ENCODE data around the gene OGFOD2. TPM values are rescaled to one million over a fixed set of nuclear protein-coding genes. Genes with fewer than 3 reads are reported as not detected.

OGFOD2 gene
- total RNA-seq, 1 experiment from 2014 or later, result 17.5 TPM

DNA sequence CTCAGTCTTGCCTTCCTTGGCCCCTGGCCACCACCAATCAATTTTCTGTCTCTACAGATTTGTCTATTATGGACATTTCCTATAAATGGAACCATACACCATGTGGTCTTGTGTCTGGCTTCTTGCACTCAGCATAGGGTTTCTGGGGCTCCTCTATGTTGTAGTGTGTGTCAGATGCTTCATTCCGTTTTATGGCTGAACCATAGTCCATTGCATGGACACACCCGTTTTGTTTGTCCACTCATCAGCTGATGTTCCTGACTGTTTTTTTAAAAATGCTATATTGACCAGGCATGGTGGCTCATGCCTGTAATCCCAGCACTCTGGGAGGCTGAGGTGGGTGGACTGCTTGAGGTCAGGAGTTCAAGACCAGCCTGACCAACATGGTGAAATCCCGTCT lies 26.4 kb downstream of the OGFOD2 start:
- Mint-ChIP-seq H3K4me3 (ENCODE audit: unreplicated experiment) (no peak overlapping the region), H3K9me3 (ENCODE audit: unreplicated experiment) (no peaks in the 10 kb centered on the region), H3K4me1 (ENCODE audit: insufficient read depth, unreplicated experiment) (no peaks in the 10 kb centered on the region), H3K27me3 (ENCODE audit: insufficient read depth, unreplicated experiment) (no peaks in the 10 kb centered on the region), H3K27ac (ENCODE audit: low read depth, unreplicated experiment) (no peak overlapping the region), H3K36me3 (ENCODE audit: insufficient read depth, unreplicated experiment) (no peaks in the 10 kb centered on the region)
- BruUV-seq (replicated peaks), result no TSS peak
- intact Hi-C loops (cut with micrococcal nuclease), result no loop called here
- ChIA-PET CTCF (interaction anchor here (1.2 kb wide), 1 partner anchor 19 kb away, joined by 3 read pairs; no protein-coding TSS in a partner anchor), POLR2A (no interaction called here)
- no peak for DNase-seq (ENCODE audit: unreplicated experiment)
- no peak for TF ChIP-seq CTCF (IDR thresholded peaks at IDR 0.05; ENCODE audit: unreplicated experiment)

- H3K27me3 Mint-ChIP-seq (ENCODE audit: insufficient read depth, unreplicated experiment), result no peaks in the 10 kb centered on the region
- no peak overlapping the region for H3K4me3 Mint-ChIP-seq (ENCODE audit: unreplicated experiment)
- no peak for TF ChIP-seq CTCF (IDR thresholded peaks at IDR 0.05; ENCODE audit: unreplicated experiment)
- no peaks in the 10 kb centered on the region for H3K4me1 Mint-ChIP-seq (ENCODE audit: insufficient read depth, unreplicated experiment)
- POLR2A ChIA-PET, result no interaction called here
- CTCF ChIA-PET, result no interaction called here
- no peak overlapping the region for H3K27ac Mint-ChIP-seq (ENCODE audit: low read depth, unreplicated experiment)
- no peaks in the 10 kb centered on the region for H3K9me3 Mint-ChIP-seq (ENCODE audit: unreplicated experiment)
- no peak for DNase-seq (ENCODE audit: unreplicated experiment)
- peaks cover 6% of the 10 kb centered on the region for H3K36me3 Mint-ChIP-seq (ENCODE audit: insufficient read depth, unreplicated experiment)
- intact Hi-C loops (cut with micrococcal nuclease), result no loop called here
- BruUV-seq (replicated peaks), result no TSS peak
Observed at GRCh38 chr12:123003257-123003656, 28.2 kb downstream of the OGFOD2 start.

DNA sequence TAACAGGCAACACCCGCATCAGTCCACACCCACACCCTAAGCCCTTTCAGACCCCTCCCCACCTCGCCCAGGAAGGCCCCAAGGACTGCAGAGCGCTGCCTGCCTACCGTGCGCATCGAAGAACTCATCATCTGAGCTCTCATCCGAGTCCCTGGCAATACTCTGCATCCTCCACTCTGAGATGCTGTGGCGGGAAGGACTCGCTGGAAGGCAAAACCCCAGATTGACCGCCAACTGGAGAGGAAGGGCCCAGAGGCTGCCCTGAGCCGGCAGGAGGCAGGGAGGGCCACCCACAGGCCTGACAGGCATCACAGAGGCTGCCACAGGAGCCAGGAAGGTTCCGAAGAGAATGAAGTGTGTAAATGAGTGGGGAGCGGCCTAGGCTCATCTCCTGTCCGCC lies 29.2 kb downstream of the OGFOD2 start:
- Mint-ChIP-seq H3K4me3 (ENCODE audit: unreplicated experiment) (no peak overlapping the region), H3K27me3 (ENCODE audit: insufficient read depth, unreplicated experiment) (no peaks in the 10 kb centered on the region), H3K36me3 (ENCODE audit: insufficient read depth, unreplicated experiment) (peaks cover 6% of the 10 kb centered on the region), H3K9me3 (ENCODE audit: unreplicated experiment) (no peaks in the 10 kb centered on the region), H3K4me1 (ENCODE audit: insufficient read depth, unreplicated experiment) (no peaks in the 10 kb centered on the region), H3K27ac (ENCODE audit: low read depth, unreplicated experiment) (no peak overlapping the region)
- DNase-seq (ENCODE audit: unreplicated experiment), result no peak
- POLR2A ChIA-PET, result no interaction called here
- TF ChIP-seq CTCF (IDR thresholded peaks at IDR 0.05; ENCODE audit: unreplicated experiment), result no peak
- intact Hi-C loops (cut with micrococcal nuclease), result no loop called here
- CTCF ChIA-PET, result interaction anchor here (1.1 kb wide), 1 partner anchor 211 kb away, joined by 3 read pairs; no protein-coding TSS in a partner anchor
- BruUV-seq (replicated peaks), result no TSS peak

DNA sequence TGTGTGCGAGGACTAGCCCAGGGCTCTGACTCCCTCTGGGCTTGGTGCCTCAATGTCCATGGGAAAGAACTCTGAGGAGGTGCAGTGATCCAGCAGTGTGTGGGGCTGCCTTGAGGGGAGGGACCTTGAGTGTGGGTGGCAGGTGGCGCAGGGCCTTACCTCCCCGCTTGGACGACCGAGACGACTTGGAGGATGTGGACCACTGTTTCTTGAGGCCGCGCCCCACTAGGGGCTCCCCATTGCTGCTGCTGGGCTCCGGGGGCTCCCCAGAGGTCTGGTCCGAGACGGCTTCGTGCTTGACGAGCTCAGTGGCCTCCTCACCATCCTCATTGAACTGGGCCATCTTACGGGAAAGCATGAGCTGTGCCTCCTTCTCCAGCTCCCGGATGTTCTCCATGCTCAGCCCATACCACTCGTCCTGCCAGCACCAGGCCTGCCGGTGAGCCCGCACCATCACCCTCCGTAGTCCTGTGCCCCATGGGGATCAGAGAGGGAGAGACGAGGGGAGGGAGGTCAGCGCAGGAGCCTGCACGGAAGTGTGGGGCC lies 30.1 kb downstream of the OGFOD2 start:
- Mint-ChIP-seq H3K27ac (ENCODE audit: low read depth, unreplicated experiment) (no peak overlapping the region), H3K4me1 (ENCODE audit: insufficient read depth, unreplicated experiment) (no peaks in the 10 kb centered on the region), H3K36me3 (ENCODE audit: insufficient read depth, unreplicated experiment) (peaks cover 6% of the 10 kb centered on the region), H3K27me3 (ENCODE audit: insufficient read depth, unreplicated experiment) (no peaks in the 10 kb centered on the region), H3K9me3 (ENCODE audit: unreplicated experiment) (no peaks in the 10 kb centered on the region), H3K4me3 (ENCODE audit: unreplicated experiment) (no peak overlapping the region)
- intact Hi-C loops (cut with micrococcal nuclease), result no loop called here
- no peak for TF ChIP-seq CTCF (IDR thresholded peaks at IDR 0.05; ENCODE audit: unreplicated experiment)
- DNase-seq (ENCODE audit: unreplicated experiment), result no peak
- BruUV-seq (replicated peaks), result no TSS peak
- CTCF ChIA-PET, result interaction anchor here (0.6 to 1.1 kb wide), 2 partner anchors 212 to 577 kb away, joined by 3 read pairs; no protein-coding TSS in a partner anchor
- POLR2A ChIA-PET, result no interaction called here

Data from MCF 10A (cell line).